ENCODE measurements around the gene SMC5.
A peak's percentile ranks its signal among the peaks of the same experiment; 100 is the strongest.

The SMC5 gene

DNA sequence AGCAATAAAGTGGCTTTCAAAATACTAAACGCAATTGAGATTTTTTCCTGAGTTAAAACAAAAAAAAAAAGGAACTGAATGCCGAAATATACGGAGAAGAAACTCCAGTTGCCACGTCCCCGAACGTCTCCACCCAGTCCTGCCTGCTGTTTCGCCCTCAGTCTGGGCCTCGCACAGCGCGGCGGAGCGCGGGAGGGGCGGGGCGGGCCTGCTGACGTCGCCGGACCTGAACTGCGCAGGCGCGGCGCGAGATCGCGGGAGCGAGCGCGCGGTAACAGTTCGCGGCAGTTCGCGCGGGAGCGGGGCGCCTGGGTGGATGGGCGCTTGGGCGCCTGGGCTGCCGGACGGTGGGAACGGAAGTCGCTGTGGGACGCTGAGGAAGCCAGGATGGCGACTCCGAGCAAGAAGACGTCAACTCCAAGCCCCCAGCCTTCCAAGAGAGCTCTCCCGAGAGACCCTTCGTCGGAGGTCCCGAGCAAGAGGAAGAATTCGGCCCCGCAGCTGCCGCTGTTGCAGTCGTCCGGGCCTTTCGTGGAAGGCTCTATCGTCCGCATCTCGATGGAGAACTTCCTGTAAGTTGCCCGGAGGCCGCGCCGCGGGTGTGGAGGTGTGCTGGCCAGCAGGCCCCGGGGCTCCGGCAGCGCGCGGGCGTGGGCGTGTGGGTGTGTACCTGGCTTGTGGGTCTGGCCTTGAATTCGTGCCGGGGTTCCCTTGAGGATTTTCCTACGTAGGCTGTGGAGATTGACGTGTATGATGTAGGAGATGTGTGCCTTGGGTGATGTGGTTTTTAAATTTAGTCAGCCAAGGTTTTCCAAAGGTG lies at the start of gene SMC5:
SMC5 (plus strand) TSS at position 287 of the 820 bp plus-strand sequence; CDS start at position 388, 101 bp downstream.
- TF ChIP-seq, protein P1, sequence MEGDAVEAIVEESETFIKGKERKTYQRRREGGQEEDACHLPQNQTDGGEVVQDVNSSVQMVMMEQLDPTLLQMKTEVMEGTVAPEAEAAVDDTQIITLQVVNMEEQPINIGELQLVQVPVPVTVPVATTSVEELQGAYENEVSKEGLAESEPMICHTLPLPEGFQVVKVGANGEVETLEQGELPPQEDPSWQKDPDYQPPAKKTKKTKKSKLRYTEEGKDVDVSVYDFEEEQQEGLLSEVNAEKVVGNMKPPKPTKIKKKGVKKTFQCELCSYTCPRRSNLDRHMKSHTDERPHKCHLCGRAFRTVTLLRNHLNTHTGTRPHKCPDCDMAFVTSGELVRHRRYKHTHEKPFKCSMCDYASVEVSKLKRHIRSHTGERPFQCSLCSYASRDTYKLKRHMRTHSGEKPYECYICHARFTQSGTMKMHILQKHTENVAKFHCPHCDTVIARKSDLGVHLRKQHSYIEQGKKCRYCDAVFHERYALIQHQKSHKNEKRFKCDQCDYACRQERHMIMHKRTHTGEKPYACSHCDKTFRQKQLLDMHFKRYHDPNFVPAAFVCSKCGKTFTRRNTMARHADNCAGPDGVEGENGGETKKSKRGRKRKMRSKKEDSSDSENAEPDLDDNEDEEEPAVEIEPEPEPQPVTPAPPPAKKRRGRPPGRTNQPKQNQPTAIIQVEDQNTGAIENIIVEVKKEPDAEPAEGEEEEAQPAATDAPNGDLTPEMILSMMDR (IDR thresholded peaks at IDR 0.05; ENCODE audit: poor library complexity, severe bottlenecking): no peak
- Histone ChIP-seq H3K36me3 (ENCODE audit: low read depth) (peaks cover 37% of the 10 kb centered on the region), H3K27ac (ENCODE audit: poor library complexity, severe bottlenecking) (peak within 1 kb of the TSS; percentile 85), H3K27me3 (ENCODE audit: insufficient read depth, poor library complexity, severe bottlenecking) (no peaks in the 10 kb centered on the region), H3K9me3 (ENCODE audit: severe bottlenecking) (no peaks in the 10 kb centered on the region), H3K4me1 (ENCODE audit: insufficient read depth, poor library complexity, severe bottlenecking) (peaks cover 65% of the 10 kb centered on the region), H3K4me3 (ENCODE audit: severe bottlenecking) (peak within 1 kb of the TSS; percentile 72)
- ATAC-seq (ENCODE audit: low read depth): peak; percentile 72
- DNase-seq (ENCODE audit: low spot score): peak; percentile 88

DNA sequence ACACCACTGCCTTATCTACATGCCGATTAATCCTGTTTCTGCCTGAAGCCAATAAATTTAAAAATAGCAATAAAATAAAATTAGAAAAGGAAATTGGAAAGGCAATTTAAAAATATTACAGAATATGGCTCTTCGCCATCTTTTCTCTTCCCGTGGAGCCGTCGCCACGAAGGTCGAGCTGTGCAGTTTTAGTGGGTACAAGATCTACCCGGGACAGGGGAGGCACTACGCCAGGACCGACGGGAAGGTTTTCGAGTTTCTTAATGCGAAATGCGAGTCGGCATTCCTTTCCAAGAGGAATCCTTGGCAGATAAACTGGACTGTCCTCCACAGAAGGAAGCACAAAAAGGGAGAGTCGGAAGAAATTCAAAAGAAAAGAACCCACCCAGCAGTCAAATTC lies 41.7 kb upstream of the SMC5 start:
- H3K9me3 ChIP-seq (ENCODE audit: severe bottlenecking): no peaks in the 10 kb centered on the region
- DNase-seq (ENCODE audit: low spot score): no peak
- H3K4me1 ChIP-seq (ENCODE audit: insufficient read depth, poor library complexity, severe bottlenecking): no peaks in the 10 kb centered on the region
- no peaks in the 10 kb centered on the region for H3K27me3 ChIP-seq (ENCODE audit: insufficient read depth, poor library complexity, severe bottlenecking)
- H3K27ac ChIP-seq (ENCODE audit: poor library complexity, severe bottlenecking): no peak overlapping the region
- ATAC-seq (ENCODE audit: low read depth): no peak
- TF ChIP-seq, protein P1 (IDR thresholded peaks at IDR 0.05; ENCODE audit: poor library complexity, severe bottlenecking): no peak
- H3K36me3 ChIP-seq (ENCODE audit: low read depth): no peaks in the 10 kb centered on the region
- no peak overlapping the region for H3K4me3 ChIP-seq (ENCODE audit: severe bottlenecking)

DNA sequence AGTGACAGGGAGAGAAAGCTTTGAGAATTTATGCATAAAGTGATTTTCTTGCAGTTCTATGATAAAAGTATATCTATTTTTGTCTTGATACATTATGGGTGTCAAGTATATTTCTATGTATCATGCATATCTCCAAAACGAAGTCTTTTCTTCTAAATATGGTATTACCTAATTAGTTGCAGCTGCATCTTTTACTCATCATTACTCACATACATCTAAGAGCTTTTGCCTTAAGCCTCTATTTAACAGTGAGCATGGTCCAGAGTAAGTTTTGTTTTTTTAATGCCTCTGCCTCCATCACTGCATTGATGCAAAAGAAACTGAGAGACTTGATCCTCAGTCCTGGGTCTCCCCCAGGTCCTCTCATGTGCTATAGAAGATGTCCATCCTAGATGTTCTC lies 40.0 kb upstream of the SMC5 start:
- TF ChIP-seq, protein P1 (IDR thresholded peaks at IDR 0.05; ENCODE audit: poor library complexity, severe bottlenecking): no peak
- no peaks in the 10 kb centered on the region for H3K4me1 ChIP-seq (ENCODE audit: insufficient read depth, poor library complexity, severe bottlenecking)
- no peak for DNase-seq (ENCODE audit: low spot score)
- no peaks in the 10 kb centered on the region for H3K27me3 ChIP-seq (ENCODE audit: insufficient read depth, poor library complexity, severe bottlenecking)
- H3K36me3 ChIP-seq (ENCODE audit: low read depth): no peaks in the 10 kb centered on the region
- no peaks in the 10 kb centered on the region for H3K9me3 ChIP-seq (ENCODE audit: severe bottlenecking)
- ATAC-seq (ENCODE audit: low read depth): no peak; the same call in 2 of the 3 replicates
- no peak overlapping the region for H3K27ac ChIP-seq (ENCODE audit: poor library complexity, severe bottlenecking)
- no peak overlapping the region for H3K4me3 ChIP-seq (ENCODE audit: severe bottlenecking)

DNA sequence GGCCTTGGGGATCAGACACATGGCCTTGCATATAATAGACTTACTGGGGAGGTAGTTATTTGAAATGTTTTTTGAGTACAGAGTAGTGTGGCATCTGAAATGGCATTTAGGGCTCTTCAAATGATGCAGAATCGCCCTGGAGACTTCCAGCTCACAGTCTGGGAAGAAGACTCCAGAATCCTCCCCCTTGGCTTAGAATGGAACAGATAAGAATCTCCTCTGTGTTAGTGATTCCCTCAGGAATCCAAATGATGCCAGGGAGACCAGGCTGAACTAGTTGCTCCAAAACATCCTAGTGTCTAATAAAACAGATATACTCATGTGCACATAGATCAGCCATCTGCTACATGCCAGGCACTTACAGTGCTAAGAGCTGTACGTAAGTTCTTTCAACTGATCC lies 38.6 kb upstream of the SMC5 start:
- TF ChIP-seq, protein P1 (IDR thresholded peaks at IDR 0.05; ENCODE audit: poor library complexity, severe bottlenecking): no peak
- no peak overlapping the region for H3K4me3 ChIP-seq (ENCODE audit: severe bottlenecking)
- no peaks in the 10 kb centered on the region for H3K36me3 ChIP-seq (ENCODE audit: low read depth)
- no peaks in the 10 kb centered on the region for H3K4me1 ChIP-seq (ENCODE audit: insufficient read depth, poor library complexity, severe bottlenecking)
- DNase-seq (ENCODE audit: low spot score): no peak
- H3K27ac ChIP-seq (ENCODE audit: poor library complexity, severe bottlenecking): no peak overlapping the region
- no peaks in the 10 kb centered on the region for H3K27me3 ChIP-seq (ENCODE audit: insufficient read depth, poor library complexity, severe bottlenecking)
- no peaks in the 10 kb centered on the region for H3K9me3 ChIP-seq (ENCODE audit: severe bottlenecking)
- ATAC-seq (ENCODE audit: low read depth): no peak

DNA sequence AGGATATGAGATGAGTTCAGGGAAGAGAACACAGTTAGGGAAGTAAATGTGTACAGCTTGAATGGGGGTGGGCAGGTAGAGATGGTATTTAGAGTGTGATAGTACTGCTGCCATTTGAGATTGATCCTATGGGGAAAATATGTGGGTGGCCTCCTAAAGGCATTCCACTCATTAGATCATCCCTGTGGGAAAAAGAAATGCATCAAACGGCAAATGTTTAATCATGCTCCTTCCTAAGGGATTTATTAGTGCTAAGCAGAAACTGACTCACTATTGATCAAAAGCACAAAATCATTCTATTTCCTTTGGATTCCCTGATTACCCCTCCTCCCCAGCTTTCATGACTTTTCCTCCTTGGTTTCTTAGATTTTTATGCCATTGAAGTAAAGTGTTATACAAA lies 36.4 kb upstream of the SMC5 start:
- Histone ChIP-seq H3K9me3 (ENCODE audit: severe bottlenecking) (no peaks in the 10 kb centered on the region), H3K4me1 (ENCODE audit: insufficient read depth, poor library complexity, severe bottlenecking) (no peaks in the 10 kb centered on the region), H3K36me3 (ENCODE audit: low read depth) (no peaks in the 10 kb centered on the region), H3K4me3 (ENCODE audit: severe bottlenecking) (no peak overlapping the region), H3K27me3 (ENCODE audit: insufficient read depth, poor library complexity, severe bottlenecking) (no peaks in the 10 kb centered on the region), H3K27ac (ENCODE audit: poor library complexity, severe bottlenecking) (no peak overlapping the region)
- ATAC-seq (ENCODE audit: low read depth) (no peak), DNase-seq (ENCODE audit: low spot score) (no peak)
- TF ChIP-seq, protein P1 (IDR thresholded peaks at IDR 0.05; ENCODE audit: poor library complexity, severe bottlenecking): no peak
